Measurements from ENCODE around the gene MT2A. TPM values are rescaled to one million over a fixed set of nuclear protein-coding genes. Genes with fewer than 3 reads are reported as not detected.

MT2A gene
- total and polyA plus RNA-seq, 2 of the 13 experiments (the other 11 are each of a cell fraction or from before 2014, with no cell fraction given), result 135 to 371 TPM

DNA sequence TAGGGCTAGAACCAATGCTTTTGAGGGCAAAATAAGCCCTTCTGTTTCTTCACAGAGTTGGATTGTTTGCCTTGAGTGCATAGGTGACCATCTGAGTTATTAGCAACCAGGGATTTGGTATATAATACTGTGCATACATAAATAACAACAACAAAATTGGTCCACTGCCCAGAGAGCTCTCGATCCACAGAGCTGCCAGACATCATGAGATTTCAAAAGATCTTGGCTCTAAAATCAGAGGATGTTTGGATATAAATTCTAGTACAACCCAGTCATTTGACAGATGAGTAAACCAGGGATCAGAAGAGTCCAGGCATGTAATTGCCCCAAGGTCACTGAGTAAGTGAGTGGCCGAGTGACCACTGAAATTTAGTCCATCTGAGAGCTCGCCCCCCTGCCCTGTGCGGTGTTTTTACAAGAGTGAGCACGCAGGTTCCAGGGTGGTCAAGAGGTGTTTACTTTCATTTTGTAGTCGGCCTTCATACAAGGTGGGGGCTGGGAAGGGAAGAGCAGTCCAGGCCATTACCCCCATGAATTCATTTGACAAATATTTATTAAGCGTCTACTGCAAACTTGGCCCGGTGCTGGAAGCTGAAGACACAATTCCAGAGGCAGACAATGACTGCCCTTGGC, 1.8 kb upstream of the MT2A start (continued):
- TF ChIP-seq, protein P1, sequence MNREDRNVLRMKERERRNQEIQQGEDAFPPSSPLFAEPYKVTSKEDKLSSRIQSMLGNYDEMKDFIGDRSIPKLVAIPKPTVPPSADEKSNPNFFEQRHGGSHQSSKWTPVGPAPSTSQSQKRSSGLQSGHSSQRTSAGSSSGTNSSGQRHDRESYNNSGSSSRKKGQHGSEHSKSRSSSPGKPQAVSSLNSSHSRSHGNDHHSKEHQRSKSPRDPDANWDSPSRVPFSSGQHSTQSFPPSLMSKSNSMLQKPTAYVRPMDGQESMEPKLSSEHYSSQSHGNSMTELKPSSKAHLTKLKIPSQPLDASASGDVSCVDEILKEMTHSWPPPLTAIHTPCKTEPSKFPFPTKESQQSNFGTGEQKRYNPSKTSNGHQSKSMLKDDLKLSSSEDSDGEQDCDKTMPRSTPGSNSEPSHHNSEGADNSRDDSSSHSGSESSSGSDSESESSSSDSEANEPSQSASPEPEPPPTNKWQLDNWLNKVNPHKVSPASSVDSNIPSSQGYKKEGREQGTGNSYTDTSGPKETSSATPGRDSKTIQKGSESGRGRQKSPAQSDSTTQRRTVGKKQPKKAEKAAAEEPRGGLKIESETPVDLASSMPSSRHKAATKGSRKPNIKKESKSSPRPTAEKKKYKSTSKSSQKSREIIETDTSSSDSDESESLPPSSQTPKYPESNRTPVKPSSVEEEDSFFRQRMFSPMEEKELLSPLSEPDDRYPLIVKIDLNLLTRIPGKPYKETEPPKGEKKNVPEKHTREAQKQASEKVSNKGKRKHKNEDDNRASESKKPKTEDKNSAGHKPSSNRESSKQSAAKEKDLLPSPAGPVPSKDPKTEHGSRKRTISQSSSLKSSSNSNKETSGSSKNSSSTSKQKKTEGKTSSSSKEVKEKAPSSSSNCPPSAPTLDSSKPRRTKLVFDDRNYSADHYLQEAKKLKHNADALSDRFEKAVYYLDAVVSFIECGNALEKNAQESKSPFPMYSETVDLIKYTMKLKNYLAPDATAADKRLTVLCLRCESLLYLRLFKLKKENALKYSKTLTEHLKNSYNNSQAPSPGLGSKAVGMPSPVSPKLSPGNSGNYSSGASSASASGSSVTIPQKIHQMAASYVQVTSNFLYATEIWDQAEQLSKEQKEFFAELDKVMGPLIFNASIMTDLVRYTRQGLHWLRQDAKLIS (CRISPR knock-in tag; IDR thresholded peaks at IDR 0.05), result no peak
- TF ChIP-seq NFKBIZ (CRISPR knock-in tag; IDR thresholded peaks at IDR 0.05), result 0 out of 2 replicates have a peak, but pooled peaks have one; percentile 14
- no peak for TF ChIP-seq SIN3B (IDR thresholded peaks at IDR 0.05; ENCODE audit: low read length)
- no peak for TF ChIP-seq RORA (CRISPR knock-in tag; IDR thresholded peaks at IDR 0.05)
- TF ChIP-seq, protein P2, sequence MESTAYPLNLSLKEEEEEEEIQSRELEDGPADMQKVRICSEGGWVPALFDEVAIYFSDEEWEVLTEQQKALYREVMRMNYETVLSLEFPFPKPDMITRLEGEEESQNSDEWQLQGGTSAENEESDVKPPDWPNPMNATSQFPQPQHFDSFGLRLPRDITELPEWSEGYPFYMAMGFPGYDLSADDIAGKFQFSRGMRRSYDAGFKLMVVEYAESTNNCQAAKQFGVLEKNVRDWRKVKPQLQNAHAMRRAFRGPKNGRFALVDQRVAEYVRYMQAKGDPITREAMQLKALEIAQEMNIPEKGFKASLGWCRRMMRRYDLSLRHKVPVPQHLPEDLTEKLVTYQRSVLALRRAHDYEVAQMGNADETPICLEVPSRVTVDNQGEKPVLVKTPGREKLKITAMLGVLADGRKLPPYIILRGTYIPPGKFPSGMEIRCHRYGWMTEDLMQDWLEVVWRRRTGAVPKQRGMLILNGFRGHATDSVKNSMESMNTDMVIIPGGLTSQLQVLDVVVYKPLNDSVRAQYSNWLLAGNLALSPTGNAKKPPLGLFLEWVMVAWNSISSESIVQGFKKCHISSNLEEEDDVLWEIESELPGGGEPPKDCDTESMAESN (CRISPR knock-in tag; conservative IDR thresholded peaks at IDR 0.05), result no peak
- TF ChIP-seq, protein P3, sequence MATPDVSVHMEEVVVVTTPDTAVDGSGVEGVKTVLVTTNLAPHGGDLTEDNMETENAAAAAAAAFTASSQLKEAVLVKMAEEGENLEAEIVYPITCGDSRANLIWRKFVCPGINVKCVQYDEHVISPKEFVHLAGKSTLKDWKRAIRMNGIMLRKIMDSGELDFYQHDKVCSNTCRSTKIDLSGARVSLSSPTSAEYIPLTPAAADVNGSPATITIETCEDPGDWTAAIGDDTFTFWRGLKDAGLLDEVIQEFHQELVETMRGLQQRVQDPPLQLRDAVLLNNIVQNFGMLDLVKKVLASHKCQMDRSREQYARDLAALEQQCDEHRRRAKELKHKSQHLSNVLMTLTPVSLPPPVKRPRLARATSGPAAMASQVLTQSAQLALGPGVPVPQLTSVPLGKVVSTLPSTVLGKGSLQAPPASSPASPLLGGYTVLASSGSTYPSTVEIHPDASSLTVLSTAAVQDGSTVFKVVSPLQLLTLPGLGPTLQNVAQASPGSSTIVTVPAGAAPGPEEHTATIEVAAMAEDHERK (CRISPR knock-in tag; IDR thresholded peaks at IDR 0.05; ENCODE audit: low read depth), result no peak
- TF ChIP-seq FOXA3 (CRISPR knock-in tag; IDR thresholded peaks at IDR 0.05), result peak; percentile 79; the same call in 1 of the 2 replicates
- TF ChIP-seq, protein P4, sequence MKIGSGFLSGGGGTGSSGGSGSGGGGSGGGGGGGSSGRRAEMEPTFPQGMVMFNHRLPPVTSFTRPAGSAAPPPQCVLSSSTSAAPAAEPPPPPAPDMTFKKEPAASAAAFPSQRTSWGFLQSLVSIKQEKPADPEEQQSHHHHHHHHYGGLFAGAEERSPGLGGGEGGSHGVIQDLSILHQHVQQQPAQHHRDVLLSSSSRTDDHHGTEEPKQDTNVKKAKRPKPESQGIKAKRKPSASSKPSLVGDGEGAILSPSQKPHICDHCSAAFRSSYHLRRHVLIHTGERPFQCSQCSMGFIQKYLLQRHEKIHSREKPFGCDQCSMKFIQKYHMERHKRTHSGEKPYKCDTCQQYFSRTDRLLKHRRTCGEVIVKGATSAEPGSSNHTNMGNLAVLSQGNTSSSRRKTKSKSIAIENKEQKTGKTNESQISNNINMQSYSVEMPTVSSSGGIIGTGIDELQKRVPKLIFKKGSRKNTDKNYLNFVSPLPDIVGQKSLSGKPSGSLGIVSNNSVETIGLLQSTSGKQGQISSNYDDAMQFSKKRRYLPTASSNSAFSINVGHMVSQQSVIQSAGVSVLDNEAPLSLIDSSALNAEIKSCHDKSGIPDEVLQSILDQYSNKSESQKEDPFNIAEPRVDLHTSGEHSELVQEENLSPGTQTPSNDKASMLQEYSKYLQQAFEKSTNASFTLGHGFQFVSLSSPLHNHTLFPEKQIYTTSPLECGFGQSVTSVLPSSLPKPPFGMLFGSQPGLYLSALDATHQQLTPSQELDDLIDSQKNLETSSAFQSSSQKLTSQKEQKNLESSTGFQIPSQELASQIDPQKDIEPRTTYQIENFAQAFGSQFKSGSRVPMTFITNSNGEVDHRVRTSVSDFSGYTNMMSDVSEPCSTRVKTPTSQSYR (CRISPR knock-in tag; IDR thresholded peaks at IDR 0.05; ENCODE audit: borderline replicate concordance), result peak; percentile 87; the same call in 1 of the 2 replicates
- TF ChIP-seq, protein P5, sequence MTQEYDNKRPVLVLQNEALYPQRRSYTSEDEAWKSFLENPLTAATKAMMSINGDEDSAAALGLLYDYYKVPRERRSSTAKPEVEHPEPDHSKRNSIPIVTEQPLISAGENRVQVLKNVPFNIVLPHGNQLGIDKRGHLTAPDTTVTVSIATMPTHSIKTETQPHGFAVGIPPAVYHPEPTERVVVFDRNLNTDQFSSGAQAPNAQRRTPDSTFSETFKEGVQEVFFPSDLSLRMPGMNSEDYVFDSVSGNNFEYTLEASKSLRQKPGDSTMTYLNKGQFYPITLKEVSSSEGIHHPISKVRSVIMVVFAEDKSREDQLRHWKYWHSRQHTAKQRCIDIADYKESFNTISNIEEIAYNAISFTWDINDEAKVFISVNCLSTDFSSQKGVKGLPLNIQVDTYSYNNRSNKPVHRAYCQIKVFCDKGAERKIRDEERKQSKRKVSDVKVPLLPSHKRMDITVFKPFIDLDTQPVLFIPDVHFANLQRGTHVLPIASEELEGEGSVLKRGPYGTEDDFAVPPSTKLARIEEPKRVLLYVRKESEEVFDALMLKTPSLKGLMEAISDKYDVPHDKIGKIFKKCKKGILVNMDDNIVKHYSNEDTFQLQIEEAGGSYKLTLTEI (CRISPR knock-in tag; conservative IDR thresholded peaks at IDR 0.05), result no peak
- TF ChIP-seq, protein P6, sequence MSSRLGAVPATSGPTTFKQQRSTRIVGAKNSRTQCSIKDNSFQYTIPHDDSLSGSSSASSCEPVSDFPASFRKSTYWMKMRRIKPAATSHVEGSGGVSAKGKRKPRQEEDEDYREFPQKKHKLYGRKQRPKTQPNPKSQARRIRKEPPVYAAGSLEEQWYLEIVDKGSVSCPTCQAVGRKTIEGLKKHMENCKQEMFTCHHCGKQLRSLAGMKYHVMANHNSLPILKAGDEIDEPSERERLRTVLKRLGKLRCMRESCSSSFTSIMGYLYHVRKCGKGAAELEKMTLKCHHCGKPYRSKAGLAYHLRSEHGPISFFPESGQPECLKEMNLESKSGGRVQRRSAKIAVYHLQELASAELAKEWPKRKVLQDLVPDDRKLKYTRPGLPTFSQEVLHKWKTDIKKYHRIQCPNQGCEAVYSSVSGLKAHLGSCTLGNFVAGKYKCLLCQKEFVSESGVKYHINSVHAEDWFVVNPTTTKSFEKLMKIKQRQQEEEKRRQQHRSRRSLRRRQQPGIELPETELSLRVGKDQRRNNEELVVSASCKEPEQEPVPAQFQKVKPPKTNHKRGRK (CRISPR knock-in tag; IDR thresholded peaks at IDR 0.05), result no peak
- TF ChIP-seq CCDC6 (CRISPR knock-in tag; IDR thresholded peaks at IDR 0.05), result no peak
- TF ChIP-seq KDM5A (IDR thresholded peaks at IDR 0.05; ENCODE audit: borderline replicate concordance, low read length), result no peak
- no peak for TF ChIP-seq GTF2F1 (IDR thresholded peaks at IDR 0.05; ENCODE audit: low read length)
- TF ChIP-seq DNMT1 (CRISPR knock-in tag; IDR thresholded peaks at IDR 0.05), result no peak
- TF ChIP-seq ZNF563 (CRISPR knock-in tag; IDR thresholded peaks at IDR 0.05), result no peak
